Neural cell (in vitro differentiated cells): ENCODE results near the gene MAML3.

Experiments
- EZH2 ChIP-seq: fragments of 200-600, 300-800 bp; shearing (Covaris generic), sonication (generic); IDR thresholded peaks from 2 replicates; pipeline ENCODE4 v1.6.1; 2014; ENCODE audit warnings: antibody characterized with exemption, low read length, borderline replicate concordance, mild to moderate bottlenecking; ENCODE audit not compliant: insufficient read depth, poor library complexity, severe bottlenecking
- MXI1 ChIP-seq: fragments of 450-650 bp; conservative IDR thresholded peaks from 2 replicates; pipeline ENCODE4 v1.6.1; 2014; ENCODE audit warnings: antibody characterized with exemption, mild to moderate bottlenecking; ENCODE audit not compliant: poor library complexity, severe bottlenecking
- TAF1 ChIP-seq: IDR thresholded peaks from 2 replicates; pipeline ENCODE4 v1.6.1; 2012; ENCODE audit warnings: low read depth
- TF ChIP-seq, protein P1 (sequence below): fragments of 450-650 bp; IDR thresholded peaks from 2 replicates; pipeline ENCODE4 v1.5.1; 2014; ENCODE audit warnings: antibody characterized with exemption, mild to moderate bottlenecking, moderate library complexity; ENCODE audit not compliant: poor library complexity, severe bottlenecking

DNA sequence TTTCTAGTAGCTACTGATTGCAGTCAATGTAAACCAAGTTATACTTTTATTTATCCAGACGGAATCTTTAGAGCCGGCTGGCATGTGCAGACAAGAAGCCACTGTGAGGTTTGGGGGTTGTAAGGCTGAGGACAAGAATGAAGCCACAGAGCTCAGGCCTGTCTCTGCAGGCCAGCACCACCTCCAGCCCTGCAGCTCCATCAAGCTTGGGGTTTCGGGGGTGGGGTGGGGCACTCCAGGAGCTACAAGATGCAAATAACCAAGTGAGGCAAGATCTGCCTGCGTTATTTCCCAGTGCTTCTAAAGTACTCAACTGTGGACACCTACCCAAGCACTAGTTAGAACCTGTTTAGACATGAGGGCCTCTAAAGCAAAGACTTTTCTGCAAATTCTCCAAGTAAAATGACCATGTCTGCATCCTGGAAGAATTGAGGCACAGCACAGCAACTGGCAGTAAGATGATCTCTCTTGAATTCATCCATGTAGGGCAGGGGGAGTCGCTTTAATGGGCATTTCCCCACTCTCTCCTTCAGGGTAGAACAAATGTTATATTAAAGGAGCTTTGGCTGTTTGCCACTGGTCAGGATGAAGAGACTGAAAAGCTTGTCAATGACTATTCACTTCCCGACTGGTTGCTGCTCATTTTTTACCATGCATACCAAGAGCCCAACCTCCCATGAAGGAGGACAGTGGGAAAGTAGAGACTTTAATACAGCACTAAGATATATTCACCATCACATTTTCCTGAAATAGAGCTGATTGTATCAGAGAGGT, 265.8 kb downstream of the MAML3 start:
- no peak for TF ChIP-seq EZH2
- no peak for TF ChIP-seq TAF1
- TF ChIP-seq, protein P1, sequence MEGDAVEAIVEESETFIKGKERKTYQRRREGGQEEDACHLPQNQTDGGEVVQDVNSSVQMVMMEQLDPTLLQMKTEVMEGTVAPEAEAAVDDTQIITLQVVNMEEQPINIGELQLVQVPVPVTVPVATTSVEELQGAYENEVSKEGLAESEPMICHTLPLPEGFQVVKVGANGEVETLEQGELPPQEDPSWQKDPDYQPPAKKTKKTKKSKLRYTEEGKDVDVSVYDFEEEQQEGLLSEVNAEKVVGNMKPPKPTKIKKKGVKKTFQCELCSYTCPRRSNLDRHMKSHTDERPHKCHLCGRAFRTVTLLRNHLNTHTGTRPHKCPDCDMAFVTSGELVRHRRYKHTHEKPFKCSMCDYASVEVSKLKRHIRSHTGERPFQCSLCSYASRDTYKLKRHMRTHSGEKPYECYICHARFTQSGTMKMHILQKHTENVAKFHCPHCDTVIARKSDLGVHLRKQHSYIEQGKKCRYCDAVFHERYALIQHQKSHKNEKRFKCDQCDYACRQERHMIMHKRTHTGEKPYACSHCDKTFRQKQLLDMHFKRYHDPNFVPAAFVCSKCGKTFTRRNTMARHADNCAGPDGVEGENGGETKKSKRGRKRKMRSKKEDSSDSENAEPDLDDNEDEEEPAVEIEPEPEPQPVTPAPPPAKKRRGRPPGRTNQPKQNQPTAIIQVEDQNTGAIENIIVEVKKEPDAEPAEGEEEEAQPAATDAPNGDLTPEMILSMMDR, result no peak
- TF ChIP-seq MXI1, result no peak
